ENCODE measurements around the gene FBXW11. TPM values are rescaled to one million over a fixed set of nuclear protein-coding genes. Genes with fewer than 3 reads are reported as not detected.

FBXW11 gene
- 34.6 TPM for polyA plus RNA-seq (ENCODE audit: insufficient read length)

DNA sequence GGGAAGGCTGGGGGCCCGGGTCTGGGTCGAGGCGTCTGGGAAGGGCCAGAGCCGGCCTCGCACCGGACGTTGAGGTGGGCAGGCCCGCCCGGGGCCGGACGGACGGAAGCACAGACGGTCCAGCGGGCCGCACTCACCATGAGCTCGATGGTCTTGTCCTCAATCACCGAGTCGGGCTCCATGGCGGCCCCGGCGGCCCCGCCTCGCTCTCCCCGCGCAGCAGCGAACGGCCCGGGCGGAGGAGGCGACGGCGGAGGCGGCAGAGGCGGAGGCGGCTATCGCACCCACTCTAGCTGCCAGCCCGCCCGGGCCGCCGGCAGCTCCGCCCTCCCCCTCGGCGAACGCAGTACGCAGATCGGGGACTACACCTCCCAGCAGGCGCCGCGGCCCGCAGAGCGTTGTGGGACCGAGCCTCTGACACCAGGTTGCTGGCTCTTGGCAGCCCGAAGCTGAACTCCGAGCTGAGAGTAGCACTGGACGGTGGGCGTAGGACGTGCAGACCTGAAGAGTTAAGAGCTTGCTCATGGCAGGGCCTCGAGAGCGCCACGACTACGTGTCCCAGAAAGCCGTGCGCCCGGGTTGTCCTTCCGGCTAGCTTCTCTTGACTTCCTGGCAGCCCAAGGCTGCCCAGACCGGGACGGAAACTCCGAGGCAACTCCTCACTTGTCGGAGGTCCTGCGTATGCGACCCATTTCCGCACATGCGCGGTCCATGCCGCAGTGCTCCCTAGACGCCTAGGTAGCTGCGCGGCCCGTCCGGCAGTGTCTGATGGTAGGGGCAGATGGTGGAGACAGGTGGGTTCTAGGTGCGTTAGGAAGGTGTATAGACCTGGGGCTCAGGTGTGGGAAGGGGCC, at the start of gene FBXW11:
FBXW11 (minus strand) TSS at position 318 of the 854 bp plus-strand sequence; CDS start at position 182, 136 bp downstream.
- DNase-seq (ENCODE audit: low read depth), result peak; percentile 95

GRCh38 chr5:172055996-172056395, 49.6 kb upstream of the FBXW11 start:
- no peak for DNase-seq (ENCODE audit: low read depth)

- no peak for DNase-seq (ENCODE audit: low read depth)
These were observed 49.0 kb upstream of the FBXW11 start for GRCh38 chr5:172055421-172055820.

DNA sequence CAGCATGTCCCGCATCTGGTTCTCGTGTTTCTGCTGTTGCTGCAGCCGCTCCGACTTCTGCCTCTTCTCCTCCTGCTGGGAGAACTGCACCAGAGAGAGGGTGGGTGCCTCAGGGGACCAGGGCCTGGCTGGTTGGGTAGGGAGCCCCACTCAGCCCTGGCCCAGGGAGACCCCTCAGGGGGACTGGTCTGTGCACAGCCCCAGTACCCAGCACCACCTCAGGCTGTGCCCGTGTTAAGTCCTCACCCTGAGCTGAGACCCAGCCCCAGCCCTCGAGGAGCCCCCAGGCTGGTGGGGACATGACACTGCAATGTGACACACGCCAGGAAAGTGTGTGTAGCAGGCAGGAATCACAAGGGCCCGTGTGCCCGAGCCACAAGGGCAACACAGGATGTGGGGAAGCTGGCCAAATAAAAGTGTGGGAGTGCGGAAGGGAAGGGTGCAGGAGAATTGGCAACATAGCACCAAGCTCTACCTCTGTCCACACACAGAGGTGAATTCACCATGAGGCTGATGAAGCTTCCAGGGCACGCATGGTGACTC, 48.2 kb upstream of the FBXW11 start:
- DNase-seq (ENCODE audit: low read depth), result no peak

- no peak for DNase-seq (ENCODE audit: low read depth)
These were observed 46.2 kb upstream of the FBXW11 start for GRCh38 chr5:172052450-172053236.

GRCh38 chr5:172051643-172052339, 45.4 kb upstream of the FBXW11 start:
- no peak for DNase-seq (ENCODE audit: low read depth)

GRCh38 chr5:172050080-172050479, 43.6 kb upstream of the FBXW11 start:
- DNase-seq (ENCODE audit: low read depth), result no peak

GRCh38 chr5:172049226-172049796, 42.9 kb upstream of the FBXW11 start:
- DNase-seq (ENCODE audit: low read depth), result no peak

DNA sequence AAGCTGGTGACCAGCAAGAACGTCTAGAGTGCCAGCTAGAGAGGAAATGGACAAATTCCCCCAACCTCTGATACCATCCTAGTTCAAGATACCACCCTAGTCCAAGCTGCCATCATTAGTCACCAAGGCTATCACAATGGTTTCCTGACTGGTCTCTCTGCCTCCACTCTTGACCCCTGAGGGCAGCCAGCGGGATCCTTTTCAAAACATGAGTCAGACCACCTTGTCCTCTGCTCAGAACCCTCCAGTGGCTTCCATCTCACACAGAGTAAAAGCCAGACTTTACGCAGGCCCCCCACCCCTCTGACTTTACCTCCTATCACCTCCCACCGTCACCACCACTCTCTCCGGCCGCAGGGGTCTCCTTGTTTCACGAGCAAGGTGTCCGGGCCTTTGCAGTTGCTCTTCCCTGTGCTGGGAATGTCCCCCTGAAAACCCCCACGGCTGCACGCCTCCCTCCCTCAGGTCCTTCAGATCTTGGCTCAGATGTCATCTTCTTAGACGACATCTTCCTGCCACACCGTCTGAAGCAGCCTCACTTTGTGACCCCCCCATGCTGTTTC, 42.2 kb upstream of the FBXW11 start:
- DNase-seq (ENCODE audit: low read depth), result no peak

DNA sequence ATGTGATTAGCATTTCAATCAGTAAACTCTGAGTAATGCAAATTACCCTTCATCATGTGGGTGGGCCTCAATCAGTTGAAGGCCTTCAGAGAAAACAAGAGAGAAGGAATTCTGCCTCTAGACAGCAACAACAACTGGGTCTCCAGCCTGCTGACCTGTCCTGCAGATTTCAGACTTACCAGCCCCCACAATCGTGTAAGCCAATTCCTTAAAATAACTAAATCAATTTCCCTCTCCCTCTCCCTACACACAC, 41.7 kb upstream of the FBXW11 start:
- DNase-seq (ENCODE audit: low read depth), result no peak

- no peak for DNase-seq (ENCODE audit: low read depth)
These were observed 40.2 kb upstream of the FBXW11 start for GRCh38 chr5:172046593-172046992.

DNA sequence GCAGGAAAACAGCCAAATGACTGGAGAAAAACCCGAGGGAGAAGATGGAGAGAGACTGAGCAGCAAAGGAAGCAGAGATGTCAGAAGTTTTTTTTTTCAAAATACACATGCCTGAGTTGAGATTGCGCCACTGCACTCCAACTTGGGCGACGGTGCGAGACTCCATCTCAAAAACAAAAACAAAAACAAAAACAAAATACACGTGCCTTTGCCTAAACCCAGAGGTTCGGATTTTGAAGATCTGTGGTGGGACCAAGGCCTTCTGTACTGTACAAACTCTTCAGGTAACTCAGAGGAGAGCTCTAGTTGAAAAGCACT, 38.8 kb upstream of the FBXW11 start:
- no peak for DNase-seq (ENCODE audit: low read depth)

DNA sequence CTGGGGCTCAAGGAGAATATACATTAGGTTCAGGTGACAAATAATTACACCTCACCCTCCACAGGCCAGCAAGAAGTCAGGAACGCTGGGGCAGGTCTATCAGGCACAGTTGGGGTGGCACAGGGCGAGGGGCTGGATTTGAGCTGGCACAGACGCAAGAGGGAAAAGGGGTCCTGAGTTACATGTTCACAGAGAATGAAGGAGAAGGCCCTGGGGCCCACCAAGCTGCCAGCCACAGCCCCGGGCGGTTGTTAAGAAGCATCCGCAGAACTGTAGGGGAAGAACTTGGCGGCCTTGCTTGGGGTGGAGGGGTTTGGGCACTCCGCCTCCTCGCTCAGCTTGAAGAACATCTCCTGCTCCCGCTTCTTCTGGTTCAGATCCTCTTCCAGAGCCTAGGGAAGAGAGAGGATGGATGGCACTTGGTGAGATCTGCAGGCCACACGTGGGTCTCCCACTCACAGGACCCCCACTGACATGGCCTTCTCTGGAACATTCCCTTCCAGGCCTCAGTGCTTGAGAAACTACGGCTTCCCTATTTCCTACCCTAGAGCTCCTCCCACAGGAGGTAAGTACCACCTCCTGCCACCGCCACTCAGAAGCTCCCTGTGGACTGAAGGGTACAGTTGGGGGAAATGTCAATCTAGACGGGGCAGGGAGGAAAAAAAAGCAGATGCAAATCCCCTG, 38.3 kb upstream of the FBXW11 start:
- DNase-seq (ENCODE audit: low read depth), result no peak

GRCh38 chr5:172043865-172044264, 37.4 kb upstream of the FBXW11 start:
- no peak for DNase-seq (ENCODE audit: low read depth)

DNA sequence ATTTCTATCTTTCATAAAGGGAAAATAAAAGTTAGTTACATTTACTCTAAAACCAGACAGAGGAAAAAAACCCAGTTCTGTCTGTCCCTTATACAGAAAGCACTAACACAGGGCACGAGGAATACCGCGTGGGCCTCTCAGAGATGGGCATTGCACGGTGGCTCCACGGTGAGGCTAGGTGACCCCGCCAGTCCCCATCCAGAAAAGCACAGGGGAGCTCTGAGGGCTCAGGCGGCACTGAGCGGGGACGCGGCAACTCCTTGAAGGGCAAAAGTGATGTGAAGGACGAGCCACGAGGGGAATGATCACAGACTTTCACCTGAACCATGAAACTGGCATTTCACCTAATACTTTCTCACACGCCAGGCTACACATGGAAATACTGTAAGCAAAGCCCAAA, 35.7 kb upstream of the FBXW11 start:
- DNase-seq (ENCODE audit: low read depth), result no peak

DNA sequence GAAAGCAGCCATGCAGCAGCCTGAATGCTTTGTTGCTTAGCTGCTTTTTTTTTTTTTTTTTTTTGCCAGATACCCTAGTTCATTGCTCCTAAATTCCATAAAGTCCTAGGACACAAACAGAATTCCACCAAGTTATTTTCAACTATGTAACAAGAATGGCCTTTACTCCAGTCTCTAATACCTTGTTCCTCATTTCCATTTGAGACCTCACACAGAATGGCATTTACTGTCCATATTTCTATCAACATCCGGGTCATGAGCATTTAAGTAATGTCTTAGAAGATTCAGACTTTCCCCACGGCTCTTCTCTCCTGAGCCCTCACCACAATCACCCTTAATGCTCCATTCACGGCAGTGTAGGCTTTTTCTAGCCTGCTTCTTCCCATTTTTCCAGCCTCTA, 31.7 kb upstream of the FBXW11 start:
- DNase-seq (ENCODE audit: low read depth), result no peak

- DNase-seq (ENCODE audit: low read depth), result no peak
These were observed 28.6 kb upstream of the FBXW11 start for GRCh38 chr5:172035049-172035448.

DNA sequence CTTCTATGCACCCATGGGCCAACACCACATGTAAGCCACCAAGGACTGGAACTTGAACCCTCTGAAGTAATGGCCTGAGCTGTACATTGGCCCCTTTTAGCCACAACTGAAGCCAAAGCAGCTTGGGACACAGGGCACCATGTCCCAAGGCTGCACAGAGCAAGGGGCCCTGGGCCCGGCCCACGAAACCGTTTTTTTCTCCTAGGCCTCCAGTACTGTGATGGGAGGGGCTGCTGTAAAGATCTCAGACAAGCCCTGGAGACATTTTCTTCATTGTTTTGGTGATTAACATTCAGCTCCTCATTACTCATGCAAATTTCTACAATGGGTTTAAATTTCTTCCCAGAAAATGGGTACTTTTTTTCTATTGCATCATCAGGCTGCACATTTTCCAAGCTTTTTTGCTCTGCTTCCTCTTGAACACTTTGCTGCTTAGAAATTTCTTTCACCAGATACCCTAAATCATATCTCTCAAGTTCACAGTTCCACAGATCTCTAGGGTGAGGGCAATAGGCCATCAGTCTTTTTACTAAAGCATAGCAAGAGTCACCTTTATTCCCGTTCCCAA, 25.5 kb upstream of the FBXW11 start:
- DNase-seq (ENCODE audit: low read depth), result no peak

- DNase-seq (ENCODE audit: low read depth), result no peak
These were observed 23.4 kb upstream of the FBXW11 start for GRCh38 chr5:172029876-172030275.

GRCh38 chr5:172028167-172028566, 21.7 kb upstream of the FBXW11 start:
- no peak for DNase-seq (ENCODE audit: low read depth)

All from forelimb muscle (tissue), 1 donor.